Natural killer cell (primary cell): Measurements from ENCODE around the gene USP9X. TPM values are rescaled to one million over a fixed set of nuclear protein-coding genes. Genes with fewer than 3 reads are reported as not detected.
A peak's percentile ranks its signal among the peaks of the same experiment; 100 is the strongest.

ENCODE experiments used
- ATAC-seq, 3 donors: fragments of 150-1000 bp in 2 of 3; fragments of 200-7000 bp in 1 of 3; cut with Tn5 transposase; 1 replicate in 1 of 3; 2 replicates in 2 of 3; pipeline ENCODE4 v1.10.0; 2021; ENCODE audit warnings: mild to moderate bottlenecking in 2 of 3, moderate library complexity in 2 of 3
- DNase-seq, 2 donors: peaks; one replicate each; pipeline versions ENCODE4 v3.0.0 to v3.0.0-alpha.2; 2013 to 2021; ENCODE audit warnings: mixed read lengths in 1 of 2
- H3K27ac ChIP-seq: one replicate; pipeline ENCODE4 v1.5.1; 2013; ENCODE audit warnings: mild to moderate bottlenecking, low read length
- H3K27me3 ChIP-seq: one replicate; pipeline ENCODE4 v1.6.1; 2013; ENCODE audit warnings: low read length; ENCODE audit not compliant: control insufficient read depth, insufficient read depth
- H3K36me3 ChIP-seq: one replicate; pipeline ENCODE4 v1.6.1; 2013; ENCODE audit warnings: low read length; ENCODE audit not compliant: control insufficient read depth, insufficient read depth
- H3K4me1 ChIP-seq: one replicate; pipeline ENCODE4 v1.6.1; 2013; ENCODE audit warnings: low read length; ENCODE audit not compliant: control insufficient read depth, insufficient read depth
- H3K4me3 ChIP-seq: one replicate; pipeline ENCODE4 v1.5.1; 2013; ENCODE audit warnings: low read length
- H3K9me3 ChIP-seq: one replicate; pipeline ENCODE4 v1.6.1; 2013; ENCODE audit warnings: low read length; ENCODE audit not compliant: control insufficient read depth, insufficient read depth
- H3K27ac Mint-ChIP-seq, 2 donors: one replicate each; pipeline ENCODE4 v1.8.0; 2022; ENCODE audit warnings: mild to moderate bottlenecking in 2 of 2, mixed read lengths in 2 of 2, moderate library complexity in 1 of 2
- H3K27me3 Mint-ChIP-seq, 2 donors: one replicate each; pipeline ENCODE4 v1.8.0; 2022; ENCODE audit warnings: low read depth in 2 of 2, mixed read lengths in 2 of 2
- H3K36me3 Mint-ChIP-seq: one replicate; pipeline ENCODE4 v1.8.0; 2022; ENCODE audit warnings: mixed read lengths
- H3K4me1 Mint-ChIP-seq, 2 donors: one replicate each; pipeline ENCODE4 v1.8.0; 2022; ENCODE audit warnings: mixed read lengths in 2 of 2
- H3K4me3 Mint-ChIP-seq: one replicate; pipeline ENCODE4 v1.8.0; 2022; ENCODE audit warnings: mild to moderate bottlenecking, moderate library complexity, mixed read lengths
- H3K9me3 Mint-ChIP-seq, 2 donors: one replicate each; pipeline ENCODE4 v1.8.0; 2022; ENCODE audit warnings: mixed read lengths in 2 of 2
- WGBS: methylation state at CpG from one replicate; pipeline ENCODE4 v1.1.7; 2013; ENCODE audit warnings: missing lambda C conversion rate; ENCODE audit not compliant: insufficient coverage; 5-methylcytosine and 5-hydroxymethylcytosine counted together
- intact Hi-C: fragments of 100-400 bp; cut with micrococcal nuclease; formaldehyde crosslinking; loops from one replicate; pipeline ENCODE4 v1.14.2; 2022
- total RNA-seq, 4 donors: library from RNA; stranded (reverse); fragments of 120-200 nt in 1 of 4; gene quantifications; one replicate each; pipeline versions ENCODE4 v1.2.3 to v1.2.4, GENCODE V29; 2013 to 2022
- TF ChIP-seq, protein P1 (sequence below): fragments of 200-600 bp; IDR thresholded peaks from one replicate; pipeline ENCODE4 v1.8.0; 2022; ENCODE audit warnings: antibody characterized with exemption

Gene USP9X
- total RNA-seq, 3 donors from 2014 or later (not counting 1 experiment from before 2014, with no cell fraction given): 76.3 to 87.4 (median 81.9) TPM

DNA sequence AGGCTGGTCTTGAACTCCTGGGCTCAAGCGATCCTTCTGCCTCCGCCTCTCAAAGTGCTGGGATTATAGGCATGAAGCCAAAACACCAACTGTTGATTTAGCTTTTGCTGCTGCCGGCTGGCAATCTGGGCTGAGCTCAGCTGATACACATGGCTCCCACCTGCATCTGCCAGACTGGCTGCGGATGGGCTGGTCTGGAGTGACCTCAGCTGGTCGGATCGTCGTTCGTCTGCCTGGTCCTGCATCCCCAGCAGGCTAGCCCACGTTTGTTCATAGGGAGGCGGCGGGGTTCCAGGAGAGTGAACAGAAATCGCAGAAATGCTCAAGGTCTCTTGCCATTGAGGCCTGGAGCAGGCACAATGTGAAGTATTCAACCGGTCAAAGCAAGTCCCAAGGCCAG lies 174.3 kb downstream of the USP9X start:
- Histone ChIP-seq H3K27ac (no peak overlapping the region), H3K36me3 (no peaks in the 10 kb centered on the region), H3K9me3 (no peaks in the 10 kb centered on the region), H3K4me1 (no peaks in the 10 kb centered on the region), H3K27me3 (no peaks in the 10 kb centered on the region), H3K4me3 (no peak overlapping the region)
- TF ChIP-seq, protein P1, sequence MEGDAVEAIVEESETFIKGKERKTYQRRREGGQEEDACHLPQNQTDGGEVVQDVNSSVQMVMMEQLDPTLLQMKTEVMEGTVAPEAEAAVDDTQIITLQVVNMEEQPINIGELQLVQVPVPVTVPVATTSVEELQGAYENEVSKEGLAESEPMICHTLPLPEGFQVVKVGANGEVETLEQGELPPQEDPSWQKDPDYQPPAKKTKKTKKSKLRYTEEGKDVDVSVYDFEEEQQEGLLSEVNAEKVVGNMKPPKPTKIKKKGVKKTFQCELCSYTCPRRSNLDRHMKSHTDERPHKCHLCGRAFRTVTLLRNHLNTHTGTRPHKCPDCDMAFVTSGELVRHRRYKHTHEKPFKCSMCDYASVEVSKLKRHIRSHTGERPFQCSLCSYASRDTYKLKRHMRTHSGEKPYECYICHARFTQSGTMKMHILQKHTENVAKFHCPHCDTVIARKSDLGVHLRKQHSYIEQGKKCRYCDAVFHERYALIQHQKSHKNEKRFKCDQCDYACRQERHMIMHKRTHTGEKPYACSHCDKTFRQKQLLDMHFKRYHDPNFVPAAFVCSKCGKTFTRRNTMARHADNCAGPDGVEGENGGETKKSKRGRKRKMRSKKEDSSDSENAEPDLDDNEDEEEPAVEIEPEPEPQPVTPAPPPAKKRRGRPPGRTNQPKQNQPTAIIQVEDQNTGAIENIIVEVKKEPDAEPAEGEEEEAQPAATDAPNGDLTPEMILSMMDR: no peak
- WGBS: 96% methylated on average over 13 of the region's 13 CpGs
- Mint-ChIP-seq H3K4me3 (no peak overlapping the region), H3K4me1 (no peaks in the 10 kb centered on the region), H3K27me3 (peaks cover 0 to 8% of the 10 kb centered on the region in 2 donors), H3K27ac (no peak overlapping the region), H3K9me3 (no peaks in the 10 kb centered on the region), H3K36me3 (no peaks in the 10 kb centered on the region)
- no peak for DNase-seq
- intact Hi-C loops: no loop called here
- no peak for ATAC-seq

DNA sequence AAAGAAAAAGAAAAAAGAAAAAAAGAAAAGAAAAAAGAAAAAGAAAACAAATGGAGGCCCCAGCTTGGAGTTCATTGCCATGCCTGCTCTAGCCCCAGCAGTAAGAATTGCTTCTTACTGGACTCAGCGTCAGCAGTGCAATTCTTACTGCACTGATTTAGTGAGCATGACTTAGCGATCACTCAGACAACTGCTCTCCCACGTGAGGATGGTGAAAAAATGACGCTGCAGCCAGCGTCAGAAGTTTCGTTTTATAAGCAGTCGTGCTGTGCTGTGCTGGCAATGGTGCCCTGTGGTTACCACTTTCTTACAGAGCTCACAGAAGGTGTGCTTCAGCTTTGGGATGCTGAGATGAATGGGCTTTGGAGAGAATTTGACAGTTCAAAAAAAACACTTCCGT lies 180.4 kb downstream of the USP9X start:
- intact Hi-C loops: no loop called here
- peak; percentile 95 to 97 (median 95) for ATAC-seq
- peak overlapping the region; percentile 55 for H3K4me3 Mint-ChIP-seq

DNA sequence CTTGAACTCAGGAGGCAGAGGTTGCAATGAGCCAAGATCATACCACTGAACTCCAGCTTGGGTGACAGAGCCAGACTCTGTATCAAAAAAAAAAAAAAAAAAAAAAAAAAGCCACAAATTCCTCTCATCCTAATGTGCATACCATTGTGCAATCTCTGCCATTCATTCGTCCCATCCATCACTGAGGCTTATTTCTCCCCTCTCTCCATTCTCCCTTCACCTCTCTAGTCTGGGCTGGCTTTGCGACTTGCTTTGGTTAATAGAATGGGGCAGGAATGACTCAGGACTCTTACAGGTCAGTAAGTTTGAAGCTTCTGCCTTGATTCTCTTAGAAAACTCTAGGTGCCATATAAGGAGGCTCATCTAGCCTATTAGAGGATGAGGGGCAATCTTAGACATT lies 188.4 kb downstream of the USP9X start:
- WGBS: no CpG with 5 or more reads among the region's 2 CpGs
- H3K27me3 ChIP-seq: no peaks in the 10 kb centered on the region
- TF ChIP-seq, protein P1: no peak
- H3K36me3 ChIP-seq: no peaks in the 10 kb centered on the region
- no peak overlapping the region for H3K4me3 ChIP-seq
- intact Hi-C loops: loop anchor here (10.0 kb wide), 1 partner anchor 171 kb away; the partner anchor contains the start of gene NYX
- Mint-ChIP-seq H3K27ac (no peak overlapping the region), H3K27me3 (no peaks in the 10 kb centered on the region), H3K36me3 (no peaks in the 10 kb centered on the region), H3K4me3 (no peak overlapping the region), H3K4me1 (peaks cover 0 to 13% of the 10 kb centered on the region in 2 donors), H3K9me3 (no peaks in the 10 kb centered on the region)
- no peak for ATAC-seq
- no peaks in the 10 kb centered on the region for H3K9me3 ChIP-seq
- H3K4me1 ChIP-seq: peaks cover 18% of the 10 kb centered on the region
- H3K27ac ChIP-seq: no peak overlapping the region
- no peak for DNase-seq

More for the DNA sequence above, 180.4 kb downstream of the USP9X start:
- DNase-seq: peak; percentile 27 to 80
- Mint-ChIP-seq H3K27me3 (no peaks in the 10 kb centered on the region), H3K4me1 (no peaks in the 10 kb centered on the region), H3K9me3 (no peaks in the 10 kb centered on the region), H3K36me3 (no peaks in the 10 kb centered on the region), H3K27ac (peak overlapping the region in 1 of 2 donors; percentile 74)
- Histone ChIP-seq H3K36me3 (no peaks in the 10 kb centered on the region), H3K4me1 (peaks cover 9% of the 10 kb centered on the region), H3K27ac (no peak overlapping the region), H3K27me3 (no peaks in the 10 kb centered on the region), H3K9me3 (no peaks in the 10 kb centered on the region), H3K4me3 (peak overlapping the region; percentile 37)
- TF ChIP-seq, protein P1: no peak
- 0% methylated on average over 7 of the region's 8 CpGs for whole genome bisulfite sequencing
